Kidney glomerular epithelial cell (primary cell): Measurements from ENCODE around the gene GAS7.

Experiments
- DNase-seq: peaks from one replicate; lab custom pipeline; 2025; lab: John Stamatoyannopoulos, UW

Gene GAS7

DNA sequence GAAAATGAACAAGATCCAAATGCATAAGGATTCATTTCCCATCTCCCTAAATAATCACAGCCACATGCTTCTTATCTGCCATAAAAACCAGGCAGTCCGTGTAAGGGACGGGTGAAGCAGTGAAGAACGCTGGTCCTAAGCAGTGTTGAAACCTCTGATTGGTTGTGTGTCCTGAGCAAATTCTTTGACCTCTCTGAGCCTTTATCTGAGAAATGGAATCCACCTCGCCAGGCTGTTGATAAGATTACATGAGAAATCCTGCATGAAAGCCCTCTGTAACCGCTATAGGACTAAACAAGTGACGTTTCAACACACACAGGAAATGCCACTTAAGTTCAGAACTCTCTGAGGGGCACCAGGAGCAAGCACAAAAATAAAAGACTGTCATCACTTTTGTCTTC lies 26.8 kb downstream of the GAS7 start:
- no peak for DNase-seq

DNA sequence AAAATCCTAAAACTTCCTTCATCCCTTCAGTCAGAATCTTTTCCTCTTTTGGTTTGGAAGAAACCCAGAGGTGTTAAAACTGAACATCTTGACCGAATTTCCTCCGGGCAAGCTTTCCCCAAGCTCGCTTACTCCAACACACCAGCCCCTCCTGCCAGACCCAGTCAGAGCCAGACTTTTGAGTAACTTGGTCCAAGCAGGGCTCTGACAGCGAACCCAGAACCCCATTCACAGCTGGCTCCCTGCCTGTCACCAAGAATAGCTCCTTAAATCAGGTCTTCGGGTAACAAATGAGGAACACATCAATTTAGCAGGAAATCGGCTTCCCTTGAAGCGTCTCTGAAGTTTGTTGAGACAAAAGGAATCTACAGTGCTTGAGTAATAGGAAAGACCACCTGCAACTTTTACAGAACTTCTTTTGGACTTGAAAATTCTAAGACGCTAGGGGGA lies 27.3 kb downstream of the GAS7 start:
- DNase-seq: no peak

DNA sequence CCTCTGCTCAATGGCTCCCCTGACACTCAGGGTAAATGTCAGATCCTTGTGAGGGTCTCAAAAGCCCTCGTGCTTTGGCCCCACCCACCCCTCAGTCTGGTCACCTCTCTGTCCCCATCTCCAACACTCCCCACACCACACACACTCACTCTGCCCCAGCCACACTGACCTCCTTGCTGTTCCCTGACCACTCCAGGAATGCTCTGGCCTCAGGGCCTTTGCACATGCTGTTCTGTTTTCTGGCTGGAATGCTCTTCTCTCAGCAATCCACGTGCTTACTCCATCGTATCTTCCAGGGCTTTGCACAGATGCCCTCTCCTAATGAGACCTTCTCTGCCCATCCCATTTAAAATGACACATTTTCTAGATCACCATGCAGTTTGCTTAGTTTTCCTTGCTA lies 28.2 kb downstream of the GAS7 start:
- no peak for DNase-seq

DNA sequence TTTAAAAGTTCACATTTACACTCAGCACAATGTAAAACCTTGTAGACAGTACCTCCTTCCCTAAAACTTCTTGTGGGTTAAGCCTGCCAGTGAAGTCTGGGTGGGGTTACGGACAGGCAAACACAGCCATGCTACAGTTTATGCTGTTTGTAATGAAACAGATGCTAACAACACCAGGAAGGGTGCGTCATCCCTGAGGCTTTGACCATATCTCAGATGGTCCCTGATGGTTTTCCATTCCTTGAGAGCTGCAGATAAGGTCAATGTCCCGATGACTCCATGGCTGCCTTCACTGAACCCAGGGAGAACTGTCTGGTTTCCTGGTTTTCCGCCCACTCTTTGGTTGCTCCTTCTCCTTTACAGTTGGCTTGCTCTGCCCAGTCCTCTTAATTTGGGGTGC lies 29.1 kb downstream of the GAS7 start:
- no peak for DNase-seq

DNA sequence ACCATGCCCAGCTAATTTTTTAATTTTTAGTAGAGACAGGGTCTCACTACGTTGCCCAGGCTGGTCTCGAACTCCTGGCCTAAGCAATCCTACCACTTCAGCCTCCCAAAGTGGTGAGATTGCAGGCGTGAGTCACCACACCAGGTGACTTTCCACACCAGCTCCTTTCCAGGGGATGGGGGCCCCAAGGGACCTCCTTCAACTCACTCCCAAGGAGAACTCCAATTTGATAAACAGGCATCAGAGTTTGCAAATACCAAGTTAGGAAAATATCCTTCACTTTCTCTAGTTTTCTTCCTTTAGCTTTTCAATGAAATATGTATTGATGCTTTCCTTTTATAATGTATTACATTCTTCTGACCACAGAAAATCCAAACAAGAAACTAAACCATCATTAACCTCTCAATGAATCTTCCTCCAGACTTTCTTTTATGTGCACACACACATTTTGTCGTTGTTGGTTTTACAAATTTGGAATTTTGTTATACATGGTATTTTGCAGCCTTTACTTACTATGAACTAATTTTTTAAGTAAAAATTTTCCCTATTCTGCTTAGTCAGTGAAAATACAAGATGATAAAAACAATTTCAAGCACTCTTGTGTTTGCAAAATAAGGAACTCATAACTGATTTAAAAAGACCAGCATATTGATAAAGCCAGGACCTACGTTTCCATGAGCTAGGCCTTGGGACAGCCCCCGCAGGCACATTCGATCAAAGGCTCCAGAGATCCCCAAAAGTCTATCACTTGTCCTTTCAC lies 32.0 kb downstream of the GAS7 start:
- no peak for DNase-seq

DNA sequence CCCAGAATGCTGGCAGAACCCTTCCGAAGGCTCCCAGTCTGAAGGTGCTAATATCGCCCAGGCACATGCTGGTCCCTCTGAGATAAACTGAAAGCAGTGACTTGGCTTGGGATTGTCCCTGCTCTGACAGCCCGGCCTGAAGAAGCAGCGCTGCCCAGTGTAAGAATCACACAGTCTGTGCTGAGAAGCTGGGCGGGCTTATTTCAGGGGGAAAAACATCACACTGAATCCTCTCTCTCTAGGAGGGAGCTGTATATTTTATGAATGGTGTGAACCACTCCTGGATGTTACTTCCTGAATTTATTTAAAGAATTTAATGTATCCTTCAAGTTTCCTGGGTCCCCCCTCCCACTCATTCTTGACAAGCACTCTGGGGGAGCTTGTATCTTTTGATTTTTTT lies 36.3 kb downstream of the GAS7 start:
- no peak for DNase-seq

DNA sequence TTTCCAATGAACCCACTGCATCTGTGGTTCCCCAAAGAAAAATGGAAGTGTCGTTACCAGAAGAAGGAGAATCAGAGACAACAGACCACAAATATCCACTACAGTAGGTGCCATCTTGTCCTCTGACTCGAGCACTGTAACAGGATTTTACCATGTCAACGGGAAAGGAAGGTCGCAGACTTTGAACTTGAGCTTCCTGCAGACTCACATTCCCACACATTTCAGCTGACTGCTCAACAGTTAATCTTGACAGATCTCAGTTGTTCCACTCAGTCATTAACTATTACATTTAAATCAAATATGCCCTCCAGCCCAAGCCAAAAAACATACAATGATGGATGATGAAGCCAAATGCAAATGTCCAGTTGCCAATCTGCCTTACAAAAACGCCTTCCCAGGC lies 37.0 kb downstream of the GAS7 start:
- no peak for DNase-seq

DNA sequence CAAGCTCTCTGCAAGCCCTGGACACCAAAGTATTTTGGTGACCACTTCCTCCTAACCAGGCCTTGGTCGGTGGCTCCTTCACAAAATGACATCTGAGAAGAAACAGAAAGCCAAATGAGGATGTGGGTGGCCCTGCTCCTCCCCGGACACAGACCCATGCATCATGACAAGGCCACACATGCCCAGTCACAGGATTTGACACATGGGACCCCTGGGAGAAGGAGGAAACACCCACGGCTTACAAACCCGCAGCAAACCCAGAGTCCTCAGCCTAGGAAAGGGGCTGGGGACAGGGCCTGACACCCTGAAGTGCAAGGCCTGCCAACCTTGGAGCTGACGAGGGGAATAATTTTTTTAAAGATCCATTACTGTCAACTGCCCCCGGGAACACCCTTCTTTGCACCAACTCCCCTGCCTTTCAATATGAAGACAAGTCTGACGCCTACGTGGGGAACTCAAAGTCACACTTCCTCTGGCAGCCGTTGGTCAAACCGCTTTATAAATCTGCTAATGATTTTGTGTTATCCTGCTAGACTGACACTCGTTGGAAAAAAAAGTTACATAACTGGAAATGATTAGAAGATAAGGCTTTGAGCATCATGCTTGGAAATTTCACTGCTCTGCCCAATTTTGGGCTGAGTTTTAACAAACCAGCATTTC lies 41.3 kb downstream of the GAS7 start:
- no peak for DNase-seq

DNA sequence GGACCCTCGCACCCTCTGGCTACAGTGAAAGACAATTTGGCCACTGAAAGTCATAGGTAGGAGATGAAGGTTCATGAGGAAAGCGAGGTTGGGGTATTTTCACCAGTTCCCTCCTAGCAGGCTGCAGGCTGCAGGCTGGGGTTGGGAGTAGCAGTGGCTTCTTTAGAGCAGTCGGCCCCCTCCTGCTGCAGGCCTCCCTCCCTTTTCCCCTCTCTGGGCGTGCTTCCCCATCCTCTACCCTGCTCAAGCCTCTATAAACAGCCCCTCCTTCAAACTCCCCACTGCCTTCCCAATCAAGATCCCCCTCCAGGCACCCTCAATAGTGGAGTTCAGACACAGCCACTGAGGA lies 41.8 kb downstream of the GAS7 start:
- DNase-seq: no peak

DNA sequence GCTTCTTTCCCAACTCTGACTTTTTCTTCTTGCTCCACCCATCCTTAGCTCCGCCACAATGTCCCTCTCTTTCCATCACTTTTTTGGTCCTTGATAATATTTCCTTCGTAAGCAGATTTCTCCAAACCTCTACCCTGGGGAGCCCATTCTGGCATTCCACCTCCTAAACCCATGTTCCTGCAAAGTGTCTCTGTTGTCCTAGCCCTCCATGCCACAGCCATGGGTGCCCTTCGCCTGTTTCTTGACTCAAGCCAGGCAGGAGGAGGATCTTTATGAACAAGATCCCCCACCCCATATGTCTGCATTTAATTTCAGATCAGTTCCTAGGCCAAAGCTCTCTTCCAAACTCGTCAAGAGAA lies 42.4 kb downstream of the GAS7 start:
- no peak for DNase-seq

DNA sequence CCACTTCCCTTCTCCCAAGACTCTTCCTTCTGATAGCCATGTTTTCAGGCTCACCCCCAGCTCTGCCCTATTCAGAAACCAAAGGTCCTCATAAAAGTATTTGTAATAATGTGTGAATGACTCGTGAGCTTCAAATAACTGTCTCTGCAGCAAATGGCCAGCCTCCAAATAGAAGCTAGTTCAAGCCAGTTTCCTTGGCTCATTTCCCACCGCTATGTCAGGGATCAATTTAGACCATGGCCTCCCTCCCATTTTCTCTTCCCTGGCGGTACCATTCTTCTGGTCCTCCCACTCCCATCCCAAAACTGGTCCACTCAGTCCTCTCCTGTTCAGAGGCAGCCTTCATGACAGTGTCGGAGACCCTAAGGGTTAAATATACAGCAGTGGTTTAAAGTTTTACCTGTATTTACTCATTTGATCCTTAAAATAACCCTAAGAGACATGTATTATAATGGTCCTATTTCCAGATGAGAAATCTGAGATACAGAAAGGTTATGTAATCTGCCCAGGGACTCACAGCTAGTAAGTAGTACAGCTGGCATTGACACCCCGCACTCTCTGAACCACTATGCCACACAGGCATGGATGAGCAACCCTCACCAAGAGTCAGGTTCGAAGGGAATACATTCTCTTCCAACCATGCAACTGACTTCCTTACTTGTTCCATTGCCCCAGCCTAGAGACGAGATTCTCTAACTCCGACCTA lies 42.9 kb downstream of the GAS7 start:
- no peak for DNase-seq

DNA sequence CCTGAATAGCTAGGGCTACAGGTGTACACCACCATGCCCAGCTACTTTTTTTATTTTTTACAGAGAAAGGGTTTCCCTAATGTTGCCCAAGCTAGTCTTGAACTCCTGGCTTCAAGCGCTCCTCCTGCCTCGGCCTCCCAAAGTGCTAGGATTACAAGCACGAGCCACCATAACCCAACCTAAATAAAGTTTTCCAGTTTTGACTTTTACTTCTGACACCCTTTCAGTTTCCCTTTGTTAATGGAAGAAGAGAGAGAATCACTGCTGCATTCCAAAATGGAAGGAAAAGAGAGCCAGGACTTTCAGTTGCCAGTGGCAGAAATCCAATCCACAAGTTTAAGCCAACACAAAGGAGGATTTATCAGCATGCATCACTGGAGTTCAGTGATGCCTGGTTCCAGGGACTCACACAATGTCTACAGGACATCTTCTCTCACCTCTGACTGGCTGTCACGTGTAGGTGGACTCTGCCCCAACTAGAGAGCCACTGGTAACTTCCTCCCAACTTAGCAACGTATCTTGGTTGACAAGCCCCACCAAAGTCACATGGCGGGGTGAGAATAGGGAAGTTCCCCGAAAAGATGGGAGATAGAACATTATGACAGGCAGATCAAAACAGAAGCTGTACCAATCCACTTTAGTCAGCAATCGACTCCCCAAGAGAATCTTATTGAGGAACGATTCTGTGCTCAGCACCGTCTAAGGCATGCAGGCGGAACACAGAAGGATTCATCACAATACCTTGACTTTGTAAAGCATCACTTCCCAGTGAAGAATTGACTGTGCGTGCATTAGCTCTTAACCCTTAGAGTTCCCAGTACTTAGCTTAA lies 46.5 kb downstream of the GAS7 start:
- DNase-seq: no peak

DNA sequence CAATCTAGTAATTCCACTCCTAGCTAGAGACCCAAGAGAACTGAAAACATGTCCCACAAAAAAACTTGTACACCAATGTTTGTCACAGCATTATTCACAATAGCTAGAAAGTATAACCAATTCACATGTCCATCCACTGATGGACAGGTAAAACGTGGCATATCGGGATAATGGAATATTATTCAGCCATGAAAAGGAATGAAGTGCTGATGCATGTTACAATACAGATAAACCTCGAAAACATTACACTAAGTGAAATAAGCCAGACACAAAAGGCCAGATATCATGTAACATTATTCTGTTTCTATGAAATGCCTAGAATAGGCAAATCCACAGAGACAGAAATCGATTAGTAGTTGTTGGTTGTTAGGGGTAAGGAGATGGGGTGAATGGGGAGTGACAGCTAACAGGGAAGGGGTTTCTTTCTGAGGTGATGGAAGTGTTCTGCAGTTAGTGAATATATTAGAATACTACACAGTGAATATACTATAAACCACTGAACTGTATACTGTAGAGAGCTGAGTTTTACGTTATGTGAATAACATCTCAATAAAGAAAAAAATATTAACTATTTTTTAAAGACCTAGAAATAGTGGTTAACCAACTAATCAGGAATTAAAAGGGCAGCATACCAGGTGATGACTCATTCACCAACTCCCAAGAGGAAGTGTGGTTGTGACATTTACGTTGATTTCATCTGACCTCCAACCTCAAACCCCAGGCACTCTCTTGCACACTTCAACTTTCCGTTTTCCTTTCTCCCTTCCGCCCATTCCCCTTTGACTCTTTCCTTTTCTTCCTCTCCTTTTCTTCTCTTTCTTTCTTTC lies 48.6 kb downstream of the GAS7 start:
- DNase-seq: no peak

DNA sequence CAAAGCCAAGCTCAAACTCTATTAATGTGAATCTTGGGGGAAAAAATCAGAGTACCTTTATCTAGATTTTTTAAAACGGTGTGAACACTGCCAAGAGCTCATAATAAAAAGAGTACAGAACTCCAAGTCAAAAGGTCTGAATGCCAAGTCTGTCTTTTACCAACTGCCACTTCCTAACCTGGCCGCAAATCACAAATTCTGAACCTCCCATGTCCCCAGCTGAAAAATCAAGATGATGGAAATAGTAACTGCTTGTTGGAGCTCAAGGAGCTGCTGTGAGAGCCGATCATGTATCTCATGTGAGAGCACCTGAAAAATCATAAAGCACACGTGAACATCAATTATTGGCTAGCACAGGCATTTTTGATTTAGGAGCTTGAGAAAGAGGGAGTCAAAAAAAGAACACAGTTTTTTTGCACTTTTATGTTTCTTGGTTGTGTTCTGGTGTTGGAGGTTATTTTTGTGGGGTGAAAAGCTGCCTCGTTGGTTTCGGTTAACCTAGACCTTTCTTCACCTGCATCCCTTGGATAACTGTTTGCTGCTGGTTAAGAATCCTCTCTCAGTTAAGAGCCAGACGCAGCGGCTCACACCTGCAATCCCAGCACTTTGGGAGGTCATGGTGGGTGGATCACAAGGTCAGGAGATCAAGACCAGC lies 50.5 kb downstream of the GAS7 start:
- DNase-seq: no peak

DNA sequence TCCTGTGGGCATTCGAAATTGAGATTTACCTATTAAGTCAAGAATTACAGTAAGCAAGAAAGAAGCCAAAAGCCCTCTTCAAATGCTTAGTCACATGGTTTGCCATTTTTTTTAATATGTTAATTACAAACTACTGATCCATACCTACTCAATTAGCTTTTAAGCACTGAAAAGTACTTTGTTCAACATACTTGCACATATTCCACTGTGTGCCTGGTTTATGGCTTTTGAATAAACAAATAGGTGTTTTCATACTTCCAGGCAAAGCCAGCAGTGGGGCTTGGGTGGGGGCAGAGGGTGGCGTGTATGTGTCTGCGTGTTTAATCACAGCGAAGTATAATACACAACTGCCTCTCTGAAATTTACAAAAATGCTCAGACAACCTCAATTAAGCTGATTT lies 51.4 kb downstream of the GAS7 start:
- no peak for DNase-seq

DNA sequence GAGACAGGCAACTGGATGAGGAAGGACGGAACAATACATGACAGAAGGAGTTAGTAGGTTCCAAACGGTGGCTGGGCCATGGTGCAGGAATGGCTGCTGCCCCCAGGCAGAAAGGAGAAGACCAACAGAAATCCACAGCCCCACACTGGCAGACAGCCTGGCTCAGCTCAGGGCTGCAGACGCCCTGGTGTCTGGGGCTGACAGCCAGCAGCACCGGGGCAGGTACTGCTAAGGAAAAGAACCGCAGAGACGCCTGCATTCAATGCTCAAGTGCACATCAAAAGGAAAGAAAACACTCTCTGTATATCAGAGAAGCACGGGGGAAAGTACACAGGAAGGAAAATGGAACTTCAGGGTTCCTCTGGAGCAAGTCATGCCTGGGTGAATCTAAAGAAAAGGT lies 53.4 kb downstream of the GAS7 start:
- no peak for DNase-seq

DNA sequence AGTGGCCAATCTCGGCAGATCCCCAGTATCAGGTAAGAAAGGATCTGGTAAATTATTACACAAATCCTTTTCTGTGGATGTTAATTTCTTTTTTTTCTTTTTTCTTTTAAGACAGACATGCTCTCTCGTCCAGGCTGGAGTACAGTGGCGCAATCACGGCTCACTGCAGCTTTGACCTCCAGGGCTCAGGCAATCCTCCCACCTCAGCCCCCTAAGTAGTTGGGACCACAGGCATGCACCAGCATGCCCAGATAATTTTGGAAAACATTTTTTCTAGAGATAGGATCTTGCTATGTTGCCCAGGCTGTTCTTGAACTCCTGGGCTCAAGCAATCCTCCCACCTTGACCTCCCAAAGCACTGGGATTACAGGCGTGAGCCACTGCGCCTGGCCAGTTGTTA lies 54.0 kb downstream of the GAS7 start:
- DNase-seq: no peak

DNA sequence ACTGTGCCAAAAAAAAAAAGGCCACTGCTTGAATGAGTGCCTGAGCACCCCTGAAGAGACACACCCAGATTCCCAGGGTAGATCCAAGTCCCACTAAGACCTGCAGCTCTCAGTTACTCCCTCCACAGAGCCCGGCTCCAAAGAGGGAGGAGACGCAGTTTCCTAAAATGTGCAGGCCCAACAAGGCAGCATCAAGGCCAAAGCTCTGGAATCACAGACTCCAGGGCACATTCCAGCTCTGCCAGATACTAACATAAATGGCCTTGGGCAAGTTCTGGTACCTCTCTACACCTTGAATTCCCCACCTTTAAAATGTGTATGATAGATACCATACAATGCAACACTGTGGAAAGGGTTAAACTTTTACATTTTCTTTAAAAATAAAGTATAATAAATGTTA lies 57.0 kb downstream of the GAS7 start:
- no peak for DNase-seq

DNA sequence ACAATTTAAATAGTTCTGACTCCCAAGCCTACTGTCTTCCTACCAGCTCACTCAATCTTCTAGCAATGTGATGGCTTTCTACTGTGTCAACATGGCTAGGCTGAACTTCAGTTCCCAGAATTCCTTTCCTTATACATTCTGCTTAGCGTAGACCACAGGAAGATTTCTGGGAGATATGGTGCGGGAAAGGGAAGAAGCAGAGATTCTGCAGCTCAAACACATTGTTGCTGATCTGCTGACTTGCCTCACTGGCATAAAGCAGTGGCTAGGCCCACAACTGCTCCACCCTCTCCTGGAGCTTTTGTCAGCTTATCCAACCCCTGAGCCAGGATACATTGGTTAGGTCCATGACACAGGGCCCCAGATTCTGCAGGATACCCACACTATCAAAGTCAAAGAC lies 58.8 kb downstream of the GAS7 start:
- no peak for DNase-seq

DNA sequence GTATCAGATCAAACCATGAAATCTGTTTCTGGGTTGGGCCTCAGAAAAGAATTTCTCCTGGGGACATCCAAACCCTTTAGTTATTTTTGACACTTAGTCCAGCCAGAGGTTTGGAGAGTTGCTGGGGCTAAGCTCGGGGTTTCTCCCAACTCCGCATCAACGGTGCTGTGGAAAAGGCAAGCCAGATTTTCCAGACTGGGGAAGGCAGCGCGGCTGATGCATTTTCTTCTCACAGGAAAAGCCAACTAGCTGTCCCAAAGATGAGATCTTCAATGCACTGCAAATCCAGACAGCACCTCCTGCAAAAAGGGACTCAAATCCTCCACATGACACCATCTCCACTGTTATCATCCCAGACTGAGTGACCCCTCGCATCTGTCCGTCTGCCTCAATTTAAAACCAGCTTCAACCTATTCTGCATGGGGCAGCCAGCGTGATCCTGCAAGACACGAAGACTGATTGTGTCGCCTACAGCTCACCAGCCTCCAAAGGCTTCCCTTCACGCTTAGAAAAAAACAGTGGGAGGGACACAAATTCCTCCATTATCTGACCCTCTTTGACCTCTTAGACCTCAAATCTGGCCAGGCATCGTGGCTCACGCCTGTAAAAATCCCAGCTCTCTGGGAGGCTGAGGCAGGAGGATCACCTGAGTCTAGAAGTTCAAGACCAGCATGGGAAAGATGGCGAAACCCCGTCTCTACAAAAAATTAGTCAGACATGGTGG lies 62.0 kb downstream of the GAS7 start:
- no peak for DNase-seq
